Lower lobe of right lung (tissue), 2 donors: Measurements from ENCODE around the gene ST7. TPM values are rescaled to one million over a fixed set of nuclear protein-coding genes. Genes with fewer than 3 reads are reported as not detected.

Experiments used
- ATAC-seq, 2 donors: fragments of 200-7000 bp; cut with Tn5 transposase; one replicate each; pipeline ENCODE4 v1.9.1; 2020 to 2022; ENCODE audit warnings: mild to moderate bottlenecking in 2 of 2, moderate library complexity in 2 of 2
- DNase-seq: peaks from one replicate; pipeline ENCODE4 v3.0.0-alpha.2; 2020
- H3K27ac ChIP-seq: fragments of 200-600 bp; one replicate; pipeline ENCODE4 v1.8.0; 2022
- H3K27me3 ChIP-seq: fragments of 200-600 bp; one replicate; pipeline ENCODE4 v1.8.0; 2022; ENCODE audit warnings: low read depth
- H3K36me3 ChIP-seq: fragments of 200-600 bp; one replicate; pipeline ENCODE4 v1.8.0; 2022; ENCODE audit warnings: mild to moderate bottlenecking
- H3K4me1 ChIP-seq: fragments of 200-600 bp; one replicate; pipeline ENCODE4 v1.8.0; 2022
- H3K4me3 ChIP-seq: fragments of 200-600 bp; one replicate; pipeline ENCODE4 v1.8.0; 2022; ENCODE audit warnings: mild to moderate bottlenecking
- H3K9me3 ChIP-seq: fragments of 200-600 bp; one replicate; pipeline ENCODE4 v1.8.0; 2022
- intact Hi-C: fragments of 100-400 bp; cut with DNase I; formaldehyde crosslinking; loops from one replicate; pipeline ENCODE4 v1.11.0; 2022
- total RNA-seq: library from RNA; stranded (reverse); fragmentation: NEBNext Ultra II Directional; extraction: Animal tissue kit (Norgen Biotek cat#: 25700); gene quantifications from one replicate; pipeline ENCODE4 v1.2.1, GENCODE V29; 2021
- TF ChIP-seq, protein P1 (sequence below): fragments of 200-600 bp; IDR thresholded peaks from one replicate; pipeline ENCODE4 v1.8.0; 2022; ENCODE audit warnings: antibody characterized with exemption, mild to moderate bottlenecking
- donor health status: DM: no; HTN: yes; CAD: no; lungs with severe emphysema.

Gene ST7
- total RNA-seq, 1 donor from 2014 or later = 51.1 TPM

DNA sequence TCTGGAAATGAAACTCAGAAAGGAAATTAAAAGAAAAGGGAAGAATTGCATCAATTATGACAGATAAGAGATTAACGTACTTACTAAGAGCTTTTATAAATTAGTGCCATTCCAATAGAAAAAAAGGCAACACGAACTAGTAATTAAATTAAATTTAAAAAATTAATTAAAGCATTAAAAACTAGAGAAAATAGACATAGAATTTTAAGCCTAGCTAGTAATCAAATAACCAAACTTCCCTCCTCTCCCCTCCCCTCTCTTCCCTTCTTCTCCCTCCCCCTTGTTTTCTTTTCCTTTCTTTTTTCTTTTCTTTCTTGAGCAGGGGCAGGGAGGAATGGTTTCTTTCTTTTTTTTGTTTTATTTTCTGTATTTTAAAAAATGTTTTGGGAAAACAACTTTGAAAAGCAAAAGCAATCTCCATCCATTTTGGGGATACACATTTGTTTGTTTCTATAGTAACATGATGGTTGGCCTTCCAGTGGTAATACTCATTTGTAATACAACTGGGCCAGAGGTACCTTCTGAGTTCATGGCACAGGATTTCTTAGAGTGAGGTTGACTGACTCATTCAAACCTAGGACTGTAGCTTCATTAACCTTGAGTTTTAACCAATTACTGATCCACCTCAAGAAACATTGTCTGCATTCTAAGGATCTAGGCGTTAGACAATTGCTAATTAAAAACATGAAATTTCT lies 132.6 kb downstream of the ST7 start:
- no peaks in the 10 kb centered on the region for H3K36me3 ChIP-seq
- no peak for DNase-seq
- ATAC-seq = peak; percentile 34 to 52
- H3K27ac ChIP-seq = no peak overlapping the region
- no peaks in the 10 kb centered on the region for H3K9me3 ChIP-seq
- H3K4me1 ChIP-seq = peaks cover 27% of the 10 kb centered on the region
- no peak overlapping the region for H3K4me3 ChIP-seq
- TF ChIP-seq, protein P1, sequence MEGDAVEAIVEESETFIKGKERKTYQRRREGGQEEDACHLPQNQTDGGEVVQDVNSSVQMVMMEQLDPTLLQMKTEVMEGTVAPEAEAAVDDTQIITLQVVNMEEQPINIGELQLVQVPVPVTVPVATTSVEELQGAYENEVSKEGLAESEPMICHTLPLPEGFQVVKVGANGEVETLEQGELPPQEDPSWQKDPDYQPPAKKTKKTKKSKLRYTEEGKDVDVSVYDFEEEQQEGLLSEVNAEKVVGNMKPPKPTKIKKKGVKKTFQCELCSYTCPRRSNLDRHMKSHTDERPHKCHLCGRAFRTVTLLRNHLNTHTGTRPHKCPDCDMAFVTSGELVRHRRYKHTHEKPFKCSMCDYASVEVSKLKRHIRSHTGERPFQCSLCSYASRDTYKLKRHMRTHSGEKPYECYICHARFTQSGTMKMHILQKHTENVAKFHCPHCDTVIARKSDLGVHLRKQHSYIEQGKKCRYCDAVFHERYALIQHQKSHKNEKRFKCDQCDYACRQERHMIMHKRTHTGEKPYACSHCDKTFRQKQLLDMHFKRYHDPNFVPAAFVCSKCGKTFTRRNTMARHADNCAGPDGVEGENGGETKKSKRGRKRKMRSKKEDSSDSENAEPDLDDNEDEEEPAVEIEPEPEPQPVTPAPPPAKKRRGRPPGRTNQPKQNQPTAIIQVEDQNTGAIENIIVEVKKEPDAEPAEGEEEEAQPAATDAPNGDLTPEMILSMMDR = no peak
- intact Hi-C loops = no loop called here
- no peaks in the 10 kb centered on the region for H3K27me3 ChIP-seq

DNA sequence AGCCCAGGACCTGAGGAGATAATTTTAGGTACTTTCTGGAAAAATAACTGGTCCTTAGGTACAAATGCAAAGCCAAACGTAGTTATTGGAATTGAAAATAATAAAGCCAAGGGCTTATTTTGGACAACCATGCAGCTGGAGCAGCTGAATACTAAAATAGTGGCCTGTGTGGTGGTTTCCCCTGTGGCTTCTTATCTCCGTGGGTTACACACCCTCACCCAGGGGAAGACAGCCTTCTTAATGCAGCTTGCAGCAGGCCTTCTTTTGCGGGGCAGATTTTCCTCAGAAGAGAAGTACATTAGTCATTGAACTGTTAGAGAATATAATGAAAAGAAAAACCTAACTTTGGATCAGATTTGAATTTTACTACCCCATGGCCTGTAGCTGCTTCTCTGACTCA lies 133.5 kb downstream of the ST7 start:
- H3K36me3 ChIP-seq = no peaks in the 10 kb centered on the region
- peaks cover 30% of the 10 kb centered on the region for H3K4me1 ChIP-seq
- no peaks in the 10 kb centered on the region for H3K27me3 ChIP-seq
- no peak overlapping the region for H3K27ac ChIP-seq
- ATAC-seq (no peak), DNase-seq (no peak)
- intact Hi-C loops = no loop called here
- TF ChIP-seq, protein P1 = no peak
- no peaks in the 10 kb centered on the region for H3K9me3 ChIP-seq
- H3K4me3 ChIP-seq = no peak overlapping the region

DNA sequence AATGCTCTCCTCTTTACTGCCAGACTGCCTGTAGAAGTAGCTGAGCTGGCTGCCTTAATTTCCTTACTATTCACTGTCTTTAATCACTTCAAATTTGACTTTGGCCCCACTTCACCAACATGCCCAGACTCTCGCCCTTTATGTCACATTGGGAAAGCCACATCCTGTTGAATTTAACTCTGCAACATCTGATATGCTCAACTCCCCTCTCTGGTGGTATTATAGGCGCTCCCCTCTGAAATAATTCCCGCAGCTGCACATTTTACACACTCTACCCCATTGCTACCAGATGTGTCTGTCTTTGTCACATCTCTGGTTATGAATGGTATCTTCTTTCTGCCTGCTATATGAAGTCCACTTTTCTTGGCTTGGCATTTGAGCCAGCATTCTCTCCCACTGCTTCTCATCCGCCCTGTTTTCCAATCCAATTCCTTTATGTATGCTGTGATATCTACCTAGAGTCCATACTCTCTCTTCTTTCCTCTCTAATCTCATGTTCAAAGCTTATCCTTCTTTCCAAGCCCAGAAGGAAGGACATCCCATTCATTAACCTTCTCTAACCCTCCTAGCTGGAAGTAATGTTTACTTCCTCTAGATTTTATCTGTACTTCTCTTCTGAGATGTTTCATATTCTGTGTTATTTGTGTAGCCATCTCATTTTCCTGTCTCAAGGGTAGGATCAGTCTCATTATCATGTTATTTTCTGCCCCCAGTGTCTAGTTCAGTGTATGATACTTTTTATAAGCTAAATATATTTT lies 134.5 kb downstream of the ST7 start:
- H3K9me3 ChIP-seq = no peaks in the 10 kb centered on the region
- H3K27me3 ChIP-seq = no peaks in the 10 kb centered on the region
- H3K36me3 ChIP-seq = no peaks in the 10 kb centered on the region
- TF ChIP-seq, protein P1 = no peak
- intact Hi-C loops = no loop called here
- H3K27ac ChIP-seq = no peak overlapping the region
- ATAC-seq (peak in 1 of 2 donors; percentile 36), DNase-seq (no peak)
- no peak overlapping the region for H3K4me3 ChIP-seq
- peaks cover 30% of the 10 kb centered on the region for H3K4me1 ChIP-seq

DNA sequence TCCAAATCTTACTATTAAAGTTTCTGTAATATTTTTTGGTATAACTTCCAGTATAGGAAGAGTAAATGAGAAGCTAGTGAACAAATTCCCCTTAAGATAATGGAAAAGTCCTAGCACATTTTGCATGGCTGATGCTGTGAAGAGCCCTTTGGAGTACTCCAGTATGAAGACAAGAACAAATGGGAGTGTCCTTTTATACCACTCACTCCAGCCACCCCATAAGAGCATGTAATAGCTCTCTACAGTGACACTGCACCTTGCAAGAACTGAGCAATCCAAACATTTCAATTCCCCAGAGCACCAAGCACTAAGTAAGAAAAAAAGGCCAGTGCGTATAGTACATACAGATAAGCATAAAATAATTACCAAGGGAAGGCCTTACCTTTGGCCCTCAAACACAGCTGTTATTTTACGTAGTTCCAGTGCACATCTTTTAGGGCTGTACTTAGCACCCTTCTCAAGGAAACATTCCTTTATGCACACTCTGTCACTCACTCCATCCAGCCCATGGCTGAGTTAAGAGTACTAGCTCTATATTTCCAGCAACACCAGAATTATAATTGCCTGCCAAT lies 135.4 kb downstream of the ST7 start:
- Histone ChIP-seq H3K27me3 (no peaks in the 10 kb centered on the region), H3K9me3 (no peaks in the 10 kb centered on the region), H3K36me3 (no peaks in the 10 kb centered on the region), H3K4me3 (no peak overlapping the region), H3K4me1 (peaks cover 24% of the 10 kb centered on the region), H3K27ac (no peak overlapping the region)
- ATAC-seq (peak; percentile 83 to 84), DNase-seq (no peak)
- intact Hi-C loops = no loop called here
- TF ChIP-seq, protein P1 = no peak

DNA sequence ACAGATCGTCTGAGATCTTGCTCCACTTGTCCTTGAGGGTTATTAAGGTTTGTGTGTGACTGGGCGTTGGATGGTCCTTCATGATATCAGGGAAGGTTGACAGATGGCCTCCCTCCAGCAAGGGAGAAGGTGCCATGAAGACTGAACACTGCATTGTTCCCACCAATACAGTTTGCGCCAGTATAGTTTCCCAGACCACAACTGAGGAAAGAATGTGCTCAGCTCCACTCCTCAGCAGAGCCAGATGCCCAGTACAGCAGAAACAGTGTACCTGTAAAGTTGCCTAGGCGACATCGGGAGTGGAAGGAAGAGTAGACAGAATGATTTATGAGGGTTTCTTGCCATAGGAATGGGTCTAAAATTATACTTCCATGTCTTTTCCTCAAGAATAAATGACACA lies 137.5 kb downstream of the ST7 start:
- Histone ChIP-seq H3K9me3 (no peaks in the 10 kb centered on the region), H3K36me3 (no peaks in the 10 kb centered on the region), H3K27me3 (no peaks in the 10 kb centered on the region), H3K4me3 (no peak overlapping the region), H3K27ac (peak overlapping the region; percentile 40), H3K4me1 (peaks cover 21% of the 10 kb centered on the region)
- DNase-seq (no peak), ATAC-seq (peak; percentile 52 to 79)
- intact Hi-C loops = no loop called here
- TF ChIP-seq, protein P1 = no peak
